H9 (cell line): ENCODE data around the gene PEAK3. TPM values are rescaled to one million over a fixed set of nuclear protein-coding genes. Genes with fewer than 3 reads are reported as not detected.

ENCODE experiments used
- DNase-seq: peaks from one replicate; pipeline ENCODE4 v3.0.0-alpha.2; 2017
- H2AFZ ChIP-seq: one replicate; pipeline ENCODE4 v1.6.1; 2013; ENCODE audit warnings: mild to moderate bottlenecking, low read length, control low read depth, moderate library complexity
- H2AK5ac ChIP-seq: 2 replicates; pipeline ENCODE4 v1.6.1; 2013; ENCODE audit warnings: low read length, control low read depth, mixed read lengths; ENCODE audit not compliant: insufficient read length
- H2BK120ac ChIP-seq: one replicate; pipeline ENCODE4 v1.6.1; 2013; ENCODE audit warnings: low read depth, mild to moderate bottlenecking, low read length, control low read depth, inconsistent platforms; ENCODE audit not compliant: poor library complexity, severe bottlenecking
- H2BK12ac ChIP-seq: 2 replicates; pipeline ENCODE4 v1.6.1; 2013; ENCODE audit warnings: low read length, control low read depth, mixed read lengths, low read depth; ENCODE audit not compliant: insufficient read length
- H2BK15ac ChIP-seq: 2 replicates; pipeline ENCODE4 v1.6.1; 2013; ENCODE audit warnings: low read depth, low read length, control low read depth
- H2BK20ac ChIP-seq: one replicate; pipeline ENCODE4 v1.6.1; 2013; ENCODE audit warnings: low read depth, mild to moderate bottlenecking, low read length, control low read depth, inconsistent platforms; ENCODE audit not compliant: poor library complexity, severe bottlenecking
- H2BK5ac ChIP-seq: 2 replicates; pipeline ENCODE4 v1.6.1; 2013; ENCODE audit warnings: low read length, control low read depth, mixed read lengths; ENCODE audit not compliant: insufficient read length
- H3K14ac ChIP-seq: 2 replicates; pipeline ENCODE4 v1.6.1; 2013; ENCODE audit warnings: low read length, control low read depth; ENCODE audit not compliant: insufficient read depth
- H3K18ac ChIP-seq: 2 replicates; pipeline ENCODE4 v1.6.1; 2013; ENCODE audit warnings: low read depth, mild to moderate bottlenecking, mixed read lengths, low read length, control low read depth; ENCODE audit not compliant: insufficient read length
- H3K23ac ChIP-seq: 2 replicates; pipeline ENCODE4 v1.6.1; 2013; ENCODE audit warnings: low read length, control low read depth, mixed read lengths, low read depth; ENCODE audit not compliant: insufficient read length
- H3K23me2 ChIP-seq: 2 replicates; pipeline ENCODE4 v1.6.1; 2013; ENCODE audit warnings: low read depth, mild to moderate bottlenecking, mixed read lengths, low read length, control low read depth; ENCODE audit not compliant: insufficient read length, poor library complexity, severe bottlenecking
- H3K27ac ChIP-seq: 2 replicates; pipeline ENCODE4 v1.5.1; 2013; ENCODE audit warnings: low read length, control low read depth, mixed read lengths, low read depth; ENCODE audit not compliant: insufficient read length
- H3K27me3 ChIP-seq: 2 replicates; pipeline ENCODE4 v1.6.1; 2013; ENCODE audit warnings: low read length, control low read depth, inconsistent platforms; ENCODE audit not compliant: insufficient read depth
- H3K4ac ChIP-seq: 2 replicates; pipeline ENCODE4 v1.6.1; 2013; ENCODE audit warnings: low read depth, mild to moderate bottlenecking, control low read depth, inconsistent platforms, low read length, moderate library complexity
- H3K4me1 ChIP-seq: 2 replicates; pipeline ENCODE4 v1.6.1; 2013; ENCODE audit warnings: low read length, control low read depth, inconsistent platforms; ENCODE audit not compliant: insufficient read depth
- H3K4me2 ChIP-seq: 2 replicates; pipeline ENCODE4 v1.6.1; 2013; ENCODE audit warnings: low read length, control low read depth, mixed read lengths; ENCODE audit not compliant: insufficient read length, insufficient read depth
- H3K56ac ChIP-seq: 2 replicates; pipeline ENCODE4 v1.6.1; 2013; ENCODE audit warnings: low read depth, mild to moderate bottlenecking, mixed read lengths, low read length, control low read depth; ENCODE audit not compliant: insufficient read length
- H3K79me1 ChIP-seq: 2 replicates; pipeline ENCODE4 v1.6.1; 2013; ENCODE audit warnings: low read depth, mild to moderate bottlenecking, moderate library complexity, low read length, control low read depth, inconsistent platforms; ENCODE audit not compliant: insufficient read depth, poor library complexity, severe bottlenecking
- H3K79me2 ChIP-seq: 2 replicates; pipeline ENCODE4 v1.6.1; 2013; ENCODE audit warnings: low read length, control low read depth, inconsistent platforms; ENCODE audit not compliant: insufficient read depth
- H3K9ac ChIP-seq: 2 replicates; pipeline ENCODE4 v1.6.1; 2013; ENCODE audit warnings: low read length, control low read depth, mixed read lengths; ENCODE audit not compliant: insufficient read length; ENCODE audit errors: extremely low read depth
- H3K9me3 ChIP-seq: one replicate; pipeline ENCODE4 v1.6.1; 2013; ENCODE audit warnings: low read depth, low read length, inconsistent platforms; ENCODE audit not compliant: control insufficient read depth
- H3T11ph ChIP-seq: one replicate; pipeline ENCODE4 v1.6.1; 2013; ENCODE audit warnings: mild to moderate bottlenecking, low read length, control low read depth, inconsistent platforms
- H4K20me1 ChIP-seq: one replicate; pipeline ENCODE4 v1.6.1; 2013; ENCODE audit not compliant: control insufficient read depth, insufficient read length, insufficient read depth
- H4K5ac ChIP-seq: 2 replicates; pipeline ENCODE4 v1.6.1; 2013; ENCODE audit warnings: low read depth, mild to moderate bottlenecking, mixed read lengths, low read length, control low read depth; ENCODE audit not compliant: insufficient read length
- H4K8ac ChIP-seq: replicated peaks from 2 replicates; pipeline ENCODE4 v1.6.1; 2013; ENCODE audit warnings: low read length, control low read depth, mixed read lengths, low read depth; ENCODE audit not compliant: insufficient read length
- H4K91ac ChIP-seq: 2 replicates; pipeline ENCODE4 v1.6.1; 2013; ENCODE audit warnings: low read depth, mild to moderate bottlenecking, moderate library complexity, mixed read lengths, low read length, control low read depth; ENCODE audit not compliant: insufficient read length
- H3K27ac Mint-ChIP-seq, 3 experiments: 2 replicates in 2 of 3; 3 replicates in 1 of 3; pipeline ENCODE4 v1.8.0; 2020 to 2021; ENCODE audit warnings: mixed read lengths in 3 of 3, mild to moderate bottlenecking in 1 of 3, moderate library complexity in 1 of 3
- H3K27me3 Mint-ChIP-seq: 2 replicates; pipeline ENCODE4 v1.8.0; 2021; ENCODE audit warnings: low read depth, mild to moderate bottlenecking, moderate library complexity, mixed read lengths
- H3K36me3 Mint-ChIP-seq, 3 experiments: 2 replicates in 2 of 3; 3 replicates in 1 of 3; pipeline ENCODE4 v1.8.0; 2020 to 2021; ENCODE audit warnings: low read depth in 3 of 3, mixed read lengths in 3 of 3; ENCODE audit not compliant: insufficient read depth in 1 of 3
- H3K4me1 Mint-ChIP-seq, 2 experiments: 2 replicates each; pipeline ENCODE4 v1.8.0; 2020; ENCODE audit warnings: mixed read lengths in 2 of 2
- H3K4me3 Mint-ChIP-seq, 2 experiments: 2 replicates in 1 of 2; 3 replicates in 1 of 2; pipeline ENCODE4 v1.8.0; 2020 to 2021; ENCODE audit warnings: mild to moderate bottlenecking in 2 of 2, mixed read lengths in 2 of 2, moderate library complexity in 1 of 2
- H3K9me3 Mint-ChIP-seq, 2 experiments: 2 replicates in 1 of 2; 3 replicates in 1 of 2; pipeline ENCODE4 v1.8.0; 2020; ENCODE audit warnings: mild to moderate bottlenecking in 2 of 2, mixed read lengths in 2 of 2, moderate library complexity in 1 of 2
- CTCF ChIP-seq: fragments of 200-600 bp; sonication (generic); conservative IDR thresholded peaks from 3 replicates; pipeline ENCODE4 v1.8.0; 2021; ENCODE audit warnings: antibody characterized with exemption, mild to moderate bottlenecking
- WGBS: extraction: QIAGEN DNeasy Blood & Tissue Kit; methylation state at CpG from one replicate; pipeline ENCODE4 v1.1.7; 2013; ENCODE audit warnings: missing lambda C conversion rate, low lambda C conversion rate, mixed read lengths; ENCODE audit not compliant: insufficient read length; ENCODE audit errors: extremely low coverage; 5-methylcytosine and 5-hydroxymethylcytosine counted together
- total RNA-seq: library from RNA; stranded (reverse); gene quantifications from 2 replicates; pipeline ENCODE4 v1.2.1, GENCODE V29; 2021

PEAK3 gene
- total RNA-seq, 1 experiment from 2014 or later: not detected

- DNase-seq: no peak
- Histone ChIP-seq H3K23me2 (peaks cover 7% of the 10 kb centered on the region), H3K9me3 (no peaks in the 10 kb centered on the region)
These were observed 1.2 kb downstream of the PEAK3 start for GRCh38 chr19:2280633-2281264.

More at GRCh38 chr19:2280633-2281264, 1.2 kb downstream of the PEAK3 start:
- Histone ChIP-seq H3K79me1 (no peaks in the 10 kb centered on the region), H3K9ac (no peak overlapping the region), H2AFZ (no peak overlapping the region), H2AK5ac (no peak overlapping the region), H3K18ac (no peak overlapping the region), H4K20me1 (no peaks in the 10 kb centered on the region), H4K8ac (no peak overlapping the region), H3K4me2 (no peak overlapping the region), H2BK20ac (no peak overlapping the region), H3K56ac (no peak overlapping the region), H3K23ac (no peak overlapping the region), H2BK5ac (no peak overlapping the region), H3K79me2 (no peaks in the 10 kb centered on the region), H3K4me1 (no peaks in the 10 kb centered on the region), H3K27ac (no peak overlapping the region), H3K14ac (no peak overlapping the region), H4K5ac (no peak overlapping the region), H3T11ph (no peak overlapping the region), H2BK15ac (no peak overlapping the region), H3K4ac (no peak overlapping the region), H3K27me3 (peaks cover 5% of the 10 kb centered on the region; the same call in 1 of the 2 replicates), H4K91ac (no peak overlapping the region), H2BK120ac (no peak overlapping the region), H2BK12ac (no peak overlapping the region)
- peaks cover 0 to 3% of the 10 kb centered on the region in 2 experiments; a peak in 1 of 4 replicates for H3K4me1 Mint-ChIP-seq
- no peak overlapping the region for H3K4me3 Mint-ChIP-seq
- H3K9me3 Mint-ChIP-seq: no peaks in the 10 kb centered on the region
- peaks cover 32% of the 10 kb centered on the region for H3K27me3 Mint-ChIP-seq
- no peak for TF ChIP-seq CTCF
- H3K27ac Mint-ChIP-seq: no peak overlapping the region
- WGBS: no CpG with 5 or more reads among the region's 26 CpGs
- no peaks in the 10 kb centered on the region for H3K36me3 Mint-ChIP-seq
